Bronchial epithelial cell (primary cell): Measurements from ENCODE around the gene JMJD6. TPM values are rescaled to one million over a fixed set of nuclear protein-coding genes. Genes with fewer than 3 reads are reported as not detected.

Experiments
- DNase-seq: peaks from one replicate; pipeline ENCODE4 v3.0.0-alpha.2; 2010; ENCODE audit warnings: low read depth
- FAIRE-seq: peaks from 2 replicates; lab custom pipeline; 2011; peaks lifted over from hg19 to GRCh38; lab: Jason Lieb, UNC
- H3K27me3 ChIP-seq: 2 replicates; pipeline ENCODE4 v1.5.1; 2011; ENCODE audit warnings: low read length; ENCODE audit not compliant: control insufficient read depth, insufficient read depth
- H3K36me3 ChIP-seq: 2 replicates; pipeline ENCODE4 v1.5.1; 2011; ENCODE audit warnings: low read length; ENCODE audit not compliant: control insufficient read depth, insufficient read depth
- H3K4me3 ChIP-seq: 2 replicates; pipeline ENCODE4 v1.5.1; 2011; ENCODE audit warnings: mild to moderate bottlenecking, low read depth, low read length, control low read depth
- total RNA-seq: library from RNA; depleted of rRNA; stranded (reverse); fragments of >200 nt; gene quantifications from 2 replicates; pipeline ENCODE4 v1.2.1, GENCODE V29; 2014
- TF ChIP-seq, protein P1 (sequence below): IDR thresholded peaks from 2 replicates; pipeline ENCODE4 v1.5.1; 2011; ENCODE audit warnings: mild to moderate bottlenecking, moderate library complexity, low read length, control low read depth, inconsistent platforms; ENCODE audit not compliant: insufficient read depth, severe bottlenecking

JMJD6 gene
- total RNA-seq, 1 donor from 2014 or later: 16.6 TPM

DNA sequence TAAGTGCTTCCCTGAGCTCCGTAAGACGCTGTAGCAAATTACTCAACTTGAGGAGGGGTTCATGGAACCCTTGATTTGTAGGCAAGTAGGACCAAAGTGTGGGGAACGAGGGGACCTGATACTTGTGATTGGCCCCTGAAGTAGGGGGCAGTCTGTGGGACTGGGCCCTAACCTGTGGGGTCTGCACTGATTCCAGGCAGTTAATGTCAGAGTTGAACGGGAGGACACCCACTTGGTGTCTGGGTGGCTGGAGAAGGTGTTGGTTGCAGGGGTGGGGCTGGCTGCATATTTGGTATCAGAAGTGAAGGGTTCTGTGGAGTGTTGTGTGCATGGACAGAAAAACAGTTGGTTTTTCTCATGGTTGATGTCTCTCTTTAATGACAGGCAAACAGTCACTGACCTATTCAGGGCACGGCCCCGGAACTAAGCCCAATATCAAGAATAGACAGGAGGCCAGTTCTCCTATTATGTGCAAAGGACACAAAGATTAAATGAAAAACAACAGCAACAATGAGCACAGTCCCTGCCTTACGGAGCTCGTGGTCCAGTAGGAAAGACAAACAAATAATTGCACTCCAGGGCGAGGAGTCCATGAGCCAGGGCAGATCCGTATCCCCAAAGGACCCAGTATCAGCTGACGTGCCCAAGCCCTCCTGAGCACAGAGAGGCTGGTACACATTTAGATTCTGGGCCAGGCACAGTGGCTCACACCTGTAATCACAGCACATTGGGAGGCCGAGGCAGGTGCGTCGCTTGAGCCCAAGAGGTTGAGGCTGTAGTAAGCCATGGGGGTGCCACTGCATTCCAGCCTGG lies 34.8 kb downstream of the JMJD6 start:
- DNase-seq (no peak), FAIRE-seq (no peak)
- TF ChIP-seq, protein P1, sequence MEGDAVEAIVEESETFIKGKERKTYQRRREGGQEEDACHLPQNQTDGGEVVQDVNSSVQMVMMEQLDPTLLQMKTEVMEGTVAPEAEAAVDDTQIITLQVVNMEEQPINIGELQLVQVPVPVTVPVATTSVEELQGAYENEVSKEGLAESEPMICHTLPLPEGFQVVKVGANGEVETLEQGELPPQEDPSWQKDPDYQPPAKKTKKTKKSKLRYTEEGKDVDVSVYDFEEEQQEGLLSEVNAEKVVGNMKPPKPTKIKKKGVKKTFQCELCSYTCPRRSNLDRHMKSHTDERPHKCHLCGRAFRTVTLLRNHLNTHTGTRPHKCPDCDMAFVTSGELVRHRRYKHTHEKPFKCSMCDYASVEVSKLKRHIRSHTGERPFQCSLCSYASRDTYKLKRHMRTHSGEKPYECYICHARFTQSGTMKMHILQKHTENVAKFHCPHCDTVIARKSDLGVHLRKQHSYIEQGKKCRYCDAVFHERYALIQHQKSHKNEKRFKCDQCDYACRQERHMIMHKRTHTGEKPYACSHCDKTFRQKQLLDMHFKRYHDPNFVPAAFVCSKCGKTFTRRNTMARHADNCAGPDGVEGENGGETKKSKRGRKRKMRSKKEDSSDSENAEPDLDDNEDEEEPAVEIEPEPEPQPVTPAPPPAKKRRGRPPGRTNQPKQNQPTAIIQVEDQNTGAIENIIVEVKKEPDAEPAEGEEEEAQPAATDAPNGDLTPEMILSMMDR: no peak
- no peaks in the 10 kb centered on the region for H3K27me3 ChIP-seq
- peaks cover 5% of the 10 kb centered on the region for H3K36me3 ChIP-seq
- H3K4me3 ChIP-seq: no peak overlapping the region

- peaks cover 5% of the 10 kb centered on the region for H3K36me3 ChIP-seq
- H3K4me3 ChIP-seq: no peak overlapping the region
- FAIRE-seq: no peak
- TF ChIP-seq, protein P1: no peak
- DNase-seq: no peak
- H3K27me3 ChIP-seq: no peaks in the 10 kb centered on the region
Measured at GRCh38 chr17:76690596-76691280, 35.7 kb downstream of the JMJD6 start.

DNA sequence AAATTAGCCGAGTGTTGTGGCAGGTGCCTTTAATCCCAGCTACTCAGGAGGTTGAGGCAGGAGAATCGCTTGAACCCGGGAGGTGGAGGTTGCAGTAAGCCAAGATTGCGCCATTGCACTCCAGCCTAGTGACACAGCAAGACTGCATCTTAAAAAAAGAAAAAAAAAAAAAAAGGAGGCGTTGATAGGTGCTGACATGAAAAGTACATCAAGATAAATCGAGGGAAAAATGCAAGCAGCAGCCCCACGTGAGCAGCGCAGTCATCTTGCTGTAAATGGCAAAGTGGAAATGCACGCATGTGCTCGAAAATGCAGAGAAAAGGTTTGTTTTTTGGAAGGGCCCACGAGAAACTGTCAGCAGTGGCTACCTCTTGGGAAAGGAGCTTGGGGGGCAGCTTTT lies 36.5 kb downstream of the JMJD6 start:
- no peak overlapping the region for H3K4me3 ChIP-seq
- H3K27me3 ChIP-seq: no peaks in the 10 kb centered on the region
- DNase-seq (no peak), FAIRE-seq (no peak)
- H3K36me3 ChIP-seq: peaks cover 5% of the 10 kb centered on the region
- TF ChIP-seq, protein P1: no peak

GRCh38 chr17:76688165-76688622 lies 38.2 kb downstream of the JMJD6 start:
- TF ChIP-seq, protein P1: no peak
- FAIRE-seq: no peak
- Histone ChIP-seq H3K4me3 (no peak overlapping the region), H3K36me3 (peaks cover 5% of the 10 kb centered on the region), H3K27me3 (no peaks in the 10 kb centered on the region)
- no peak for DNase-seq

GRCh38 chr17:76687298-76688164 lies 38.9 kb downstream of the JMJD6 start:
- FAIRE-seq (no peak), DNase-seq (no peak)
- H3K36me3 ChIP-seq: peaks cover 7% of the 10 kb centered on the region
- TF ChIP-seq, protein P1: no peak
- H3K4me3 ChIP-seq: no peak overlapping the region
- H3K27me3 ChIP-seq: no peaks in the 10 kb centered on the region
